IMR-90 (cell line): ENCODE results near the gene DAAM1. TPM values are rescaled to one million over a fixed set of nuclear protein-coding genes. Genes with fewer than 3 reads are reported as not detected.

Experiments
- ATAC-seq: fragments of 200-7000 bp; cut with Tn5 transposase; 2 replicates; pipeline ENCODE4 v1.9.1; 2020; ENCODE audit warnings: low read depth, mild to moderate bottlenecking, moderate library complexity
- BruUV-seq: library from RNA; stranded (reverse); fragments of 400-500 nt; replicated peaks from 2 replicates; lab custom pipeline; 2021; lab: Mats Ljungman, UMichigan
- CTCF ChIA-PET: fragments of 300-600 bp; formaldehyde crosslinking; extraction: SDS; loops from one replicate; lab custom pipeline; 2021; ENCODE audit warnings: antibody characterized with exemption; lab: Yijun Ruan, JAX
- POLR2A ChIA-PET: fragments of 300-600 bp; sonication (Branson Sonifier 250); formaldehyde crosslinking; loops from one replicate; lab custom pipeline; 2022; ENCODE audit warnings: antibody characterized with exemption; ENCODE audit not compliant: unreplicated experiment; lab: Charles Lee
- DNase-seq: peaks from one replicate; pipeline ENCODE4 v3.0.0; 2013
- H2AFZ ChIP-seq: replicated peaks from 2 replicates; pipeline ENCODE3; 2013; ENCODE audit warnings: low read length, mild to moderate bottlenecking; ENCODE audit not compliant: poor library complexity
- H2AK5ac ChIP-seq: 2 replicates; pipeline ENCODE4 v1.6.1; 2013; ENCODE audit warnings: low read depth, low read length, inconsistent platforms
- H2AK9ac ChIP-seq: replicated peaks from 2 replicates; pipeline ENCODE3; 2013; ENCODE audit warnings: mild to moderate bottlenecking, low read depth, low read length, moderate library complexity; ENCODE audit not compliant: poor library complexity
- H2BK120ac ChIP-seq: 2 replicates; pipeline ENCODE4 v1.6.1; 2013; ENCODE audit warnings: low read depth, low read length, inconsistent platforms
- H2BK15ac ChIP-seq: 3 replicates; pipeline ENCODE4 v1.6.1; 2013; ENCODE audit warnings: low read depth, low read length, inconsistent platforms
- H2BK20ac ChIP-seq: 2 replicates; pipeline ENCODE4 v1.6.1; 2013; ENCODE audit warnings: low read depth, mild to moderate bottlenecking, inconsistent platforms, low read length, moderate library complexity
- H2BK5ac ChIP-seq: 2 replicates; pipeline ENCODE4 v1.6.1; 2013; ENCODE audit warnings: mild to moderate bottlenecking, low read depth, low read length, inconsistent platforms; ENCODE audit not compliant: poor library complexity, severe bottlenecking
- H3K14ac ChIP-seq: replicated peaks from 2 replicates; pipeline ENCODE4 v1.6.1; 2013; ENCODE audit warnings: low read depth, low read length, inconsistent platforms
- H3K18ac ChIP-seq: 2 replicates; pipeline ENCODE4 v1.6.1; 2013; ENCODE audit warnings: low read depth, low read length, control low read depth
- H3K23ac ChIP-seq: 2 replicates; pipeline ENCODE4 v1.6.1; 2013; ENCODE audit warnings: low read depth, low read length, inconsistent platforms
- H3K27ac ChIP-seq: 2 replicates; pipeline ENCODE4 v1.5.1; 2013; ENCODE audit warnings: mild to moderate bottlenecking, control low read depth, low read length; ENCODE audit not compliant: insufficient read depth
- H3K27me3 ChIP-seq: 2 replicates; pipeline ENCODE4 v1.6.1; 2013; ENCODE audit warnings: low read length; ENCODE audit not compliant: control insufficient read depth, insufficient read depth
- H3K36me3 ChIP-seq: 2 replicates; pipeline ENCODE4 v1.6.1; 2013; ENCODE audit warnings: low read length, mixed read lengths; ENCODE audit not compliant: control insufficient read depth, insufficient read depth
- H3K4ac ChIP-seq: 2 replicates; pipeline ENCODE4 v1.6.1; 2013; ENCODE audit warnings: low read depth, low read length, inconsistent platforms
- H3K4me1 ChIP-seq: 2 replicates; pipeline ENCODE4 v1.6.1; 2013; ENCODE audit warnings: low read length, mixed read lengths; ENCODE audit not compliant: control insufficient read depth, insufficient read depth
- H3K4me2 ChIP-seq: 2 replicates; pipeline ENCODE4 v1.6.1; 2013; ENCODE audit warnings: low read depth, mild to moderate bottlenecking, control low read depth, low read length, moderate library complexity
- H3K4me3 ChIP-seq: 2 replicates; pipeline ENCODE4 v1.5.1; 2013; ENCODE audit warnings: low read depth, mild to moderate bottlenecking, control low read depth, low read length, moderate library complexity; ENCODE audit not compliant: insufficient read depth
- H3K56ac ChIP-seq: 2 replicates; pipeline ENCODE4 v1.6.1; 2013; ENCODE audit warnings: low read length, inconsistent platforms; ENCODE audit not compliant: insufficient read depth; ENCODE audit errors: extremely low read depth
- H3K79me1 ChIP-seq, 2 experiments: 2 replicates each; pipeline ENCODE4 v1.6.1; 2013; ENCODE audit warnings: low read length in 2 of 2, inconsistent platforms in 1 of 2, low read depth in 1 of 2
- H3K9ac ChIP-seq: 2 replicates; pipeline ENCODE4 v1.6.1; 2013; ENCODE audit warnings: low read depth, low read length, control low read depth
- H3K9me1 ChIP-seq: 2 replicates; pipeline ENCODE4 v1.6.1; 2013; ENCODE audit warnings: low read length, inconsistent platforms; ENCODE audit not compliant: insufficient read depth
- H3K9me3 ChIP-seq: 2 replicates; pipeline ENCODE4 v1.6.1; 2013; ENCODE audit warnings: low read length; ENCODE audit not compliant: control insufficient read depth, insufficient read depth
- H4K20me1 ChIP-seq: 2 replicates; pipeline ENCODE4 v1.6.1; 2013; ENCODE audit warnings: low read length, inconsistent platforms; ENCODE audit not compliant: insufficient read depth
- H4K5ac ChIP-seq: 2 replicates; pipeline ENCODE4 v1.6.1; 2013; ENCODE audit warnings: mild to moderate bottlenecking, low read depth, low read length, control low read depth
- H4K8ac ChIP-seq, 2 experiments: 2 replicates each; pipeline ENCODE4 v1.6.1; 2013; ENCODE audit warnings: low read depth in 2 of 2, low read length in 2 of 2, control low read depth in 1 of 2, inconsistent platforms in 1 of 2
- H4K91ac ChIP-seq: 2 replicates; pipeline ENCODE4 v1.6.1; 2013; ENCODE audit warnings: low read depth, low read length, inconsistent platforms; ENCODE audit not compliant: insufficient read depth
- BHLHE40 ChIP-seq: fragments of 150-350 bp; IDR thresholded peaks from 2 replicates; pipeline ENCODE4 v1.6.1; 2016; ENCODE audit warnings: mild to moderate bottlenecking, low read depth, low read length
- FOS ChIP-seq: fragments of 150-350 bp; IDR thresholded peaks from 2 replicates; pipeline ENCODE4 v1.6.1; 2016; ENCODE audit warnings: low read depth, low read length
- MAZ ChIP-seq: IDR thresholded peaks from 2 replicates; pipeline ENCODE4 v1.6.1; 2012; ENCODE audit warnings: low read depth, mild to moderate bottlenecking, low read length, improper control_type of control experiment, moderate library complexity, borderline replicate concordance
- MXI1 ChIP-seq: IDR thresholded peaks from 2 replicates; pipeline ENCODE4 v1.6.1; 2012; ENCODE audit warnings: low read depth, mild to moderate bottlenecking, low read length, moderate library complexity, borderline replicate concordance
- NFE2L2 ChIP-seq: fragments of 150-350 bp; IDR thresholded peaks from 2 replicates; pipeline ENCODE4 v1.6.1; 2016; ENCODE audit warnings: low read depth, mild to moderate bottlenecking, low read length
- POLR2A ChIP-seq: IDR thresholded peaks from 2 replicates; pipeline ENCODE4 v1.6.1; 2012; ENCODE audit warnings: mild to moderate bottlenecking, low read depth, low read length
- RFX5 ChIP-seq: IDR thresholded peaks from 2 replicates; pipeline ENCODE4 v1.8.0; 2012; ENCODE audit warnings: low read depth, mild to moderate bottlenecking, low read length, moderate library complexity
- SMC3 ChIP-seq: fragments of 150-350 bp; IDR thresholded peaks from 2 replicates; pipeline ENCODE4 v1.6.1; 2016; ENCODE audit warnings: low read depth, mild to moderate bottlenecking, antibody characterized with exemption, low read length, moderate library complexity
- WGBS, 2 experiments: methylation state at CpG; one replicate each; pipeline versions ENCODE4 v1.1.5 to v1.1.7; 2013; ENCODE audit warnings: missing lambda C conversion rate in 2 of 2; ENCODE audit not compliant: insufficient read length in 1 of 2; ENCODE audit errors: extremely low coverage in 2 of 2; 5-methylcytosine and 5-hydroxymethylcytosine counted together
- dilution Hi-C: fragments of 300-500 bp; cut with HindIII; formaldehyde crosslinking; loops from one replicate; pipeline ENCODE4 v1.14.3; 2018; ENCODE audit warnings: low sequenced_read_pairs; ENCODE audit not compliant: unreplicated experiment
- in situ Hi-C: fragments of 300-500 bp; cut with MboI; formaldehyde crosslinking; loops from 3 replicates; pipeline ENCODE4 v1.14.3; 2019; ENCODE audit warnings: low sequenced_read_pairs, inconsistent platforms, mixed read lengths
- intact Hi-C: fragments of 100-400 bp; cut with micrococcal nuclease; formaldehyde crosslinking; loops from 2 replicates; pipeline ENCODE4 v1.10.0; 2022
- polyA plus RNA-seq, 3 experiments: library from polyadenylated mRNA; depleted of rRNA; stranded (reverse); fragments of >200 nt; gene quantifications; 2 replicates each; pipeline ENCODE4 v1.2.3, GENCODE V29; 2012; ENCODE audit warnings: low replicate concordance in 1 of 3
- total RNA-seq: library from RNA; depleted of rRNA; stranded (reverse); fragments of >200 nt; gene quantifications from 2 replicates; pipeline ENCODE4 v1.2.3, GENCODE V29; 2012
- TF ChIP-seq, protein P1 (sequence below): fragments of 150-350 bp; IDR thresholded peaks from 2 replicates; pipeline ENCODE4 v1.6.1; 2017; ENCODE audit warnings: mild to moderate bottlenecking, antibody characterized with exemption, low read length, low read depth

The DAAM1 gene
- total and polyA plus RNA-seq, 2 of the 4 experiments (the other 2 are of a cell fraction) = 4.8 to 5.4 TPM

- TF ChIP-seq FOS = no peak
These were observed 175.2 kb downstream of the DAAM1 start (continued) for GRCh38 chr14:59363531-59364226.

- Histone ChIP-seq H3K23ac (no peak overlapping the region), H2BK5ac (no peak overlapping the region), H3K36me3 (0 out of 2 replicates have a peak, but pooled peaks cover 2% of the 10 kb centered on the region), H4K8ac (no peak overlapping the region), H2AK5ac (no peak overlapping the region), H3K79me1 (no peaks in the 10 kb centered on the region), H3K14ac (no peak overlapping the region), H2BK20ac (no peak overlapping the region), H4K5ac (no peak overlapping the region), H3K9ac (no peak overlapping the region), H2BK120ac (no peak overlapping the region), H3K9me1 (no peaks in the 10 kb centered on the region), H3K18ac (no peak overlapping the region), H2AK9ac (no peak overlapping the region), H3K4me1 (no peaks in the 10 kb centered on the region), H2AFZ (no peak overlapping the region), H4K20me1 (no peaks in the 10 kb centered on the region), H3K4ac (no peak overlapping the region), H2BK15ac (no peak overlapping the region), H3K4me3 (no peak overlapping the region), H4K91ac (no peak overlapping the region), H3K9me3 (no peaks in the 10 kb centered on the region), H3K27me3 (no peaks in the 10 kb centered on the region), H3K4me2 (no peak overlapping the region), H3K27ac (no peak overlapping the region), H3K56ac (no peak overlapping the region)
- TF ChIP-seq, protein P1, sequence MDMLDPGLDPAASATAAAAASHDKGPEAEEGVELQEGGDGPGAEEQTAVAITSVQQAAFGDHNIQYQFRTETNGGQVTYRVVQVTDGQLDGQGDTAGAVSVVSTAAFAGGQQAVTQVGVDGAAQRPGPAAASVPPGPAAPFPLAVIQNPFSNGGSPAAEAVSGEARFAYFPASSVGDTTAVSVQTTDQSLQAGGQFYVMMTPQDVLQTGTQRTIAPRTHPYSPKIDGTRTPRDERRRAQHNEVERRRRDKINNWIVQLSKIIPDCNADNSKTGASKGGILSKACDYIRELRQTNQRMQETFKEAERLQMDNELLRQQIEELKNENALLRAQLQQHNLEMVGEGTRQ = no peak
- TF ChIP-seq NFE2L2 = no peak
- no peak for TF ChIP-seq RFX5
- TF ChIP-seq BHLHE40 = no peak
- no peak for TF ChIP-seq FOS
- no peak for TF ChIP-seq MXI1
- TF ChIP-seq POLR2A = no peak
- TF ChIP-seq MAZ = no peak
- no peak for TF ChIP-seq SMC3
- intact Hi-C loops = no loop called here
- ChIA-PET POLR2A (no interaction called here), CTCF (no interaction called here)
- no peak for ATAC-seq
- no peak for DNase-seq
- BruUV-seq = no TSS peak
- WGBS, 2 experiments = no CpG with 5 or more reads among the region's 3 CpGs
- in situ Hi-C loops = no loop called here
- dilution Hi-C loops = no loop called here
These were observed 181.8 kb downstream of the DAAM1 start for GRCh38 chr14:59370158-59370742.
